GM23338 (cell line): Measurements from ENCODE around the gene FAM219A. TPM values are rescaled to one million over a fixed set of nuclear protein-coding genes. Genes with fewer than 3 reads are reported as not detected.

Experiments used
- ATAC-seq: fragments of 200-7000 bp; cut with Tn5 transposase; 3 replicates; pipeline ENCODE4 v1.9.1; 2020
- DNase-seq: peaks from one replicate; pipeline ENCODE4 v3.0.0-alpha.2; 2015; ENCODE audit warnings: low spot score
- H2AFZ ChIP-seq: fragments of 200-600 bp; sonication (generic); 2 replicates; pipeline ENCODE4 v1.8.0; 2016; ENCODE audit warnings: antibody characterized with exemption, mild to moderate bottlenecking, moderate library complexity
- H3F3A ChIP-seq: fragments of 200-600 bp; sonication (generic); replicated peaks from 2 replicates; pipeline ENCODE4 v1.8.0; 2017; ENCODE audit warnings: antibody characterized with exemption, mixed run types, low read depth
- H3K27ac ChIP-seq: fragments of 200-600 bp; sonication (generic); 2 replicates; pipeline ENCODE4 v1.6.1; 2016; ENCODE audit warnings: low read depth
- H3K27me3 ChIP-seq: fragments of 200-600 bp; sonication (generic); 2 replicates; pipeline ENCODE4 v1.8.0; 2016; ENCODE audit warnings: mild to moderate bottlenecking, mixed run types, moderate library complexity; ENCODE audit not compliant: insufficient read depth
- H3K36me3 ChIP-seq: fragments of 200-600 bp; sonication (generic); 2 replicates; pipeline ENCODE4 v1.8.0; 2016; ENCODE audit warnings: mild to moderate bottlenecking; ENCODE audit not compliant: insufficient read depth
- H3K4me1 ChIP-seq: fragments of 200-600 bp; sonication (generic); 2 replicates; pipeline ENCODE4 v1.8.0; 2016; ENCODE audit warnings: mild to moderate bottlenecking, moderate library complexity; ENCODE audit not compliant: insufficient read depth
- H3K4me2 ChIP-seq: fragments of 200-600 bp; sonication (generic); 2 replicates; pipeline ENCODE4 v1.7.1; 2017; ENCODE audit warnings: mixed run types
- H3K4me3 ChIP-seq: fragments of 200-600 bp; sonication (generic); 2 replicates; pipeline ENCODE4 v1.6.1; 2016; ENCODE audit warnings: mixed run types
- H3K79me2 ChIP-seq: fragments of 200-600 bp; sonication (generic); replicated peaks from 2 replicates; pipeline ENCODE4 v1.8.0; 2017; ENCODE audit warnings: mild to moderate bottlenecking; ENCODE audit not compliant: insufficient read depth
- H3K9me2 ChIP-seq: fragments of 200-600 bp; sonication (generic); 2 replicates; pipeline ENCODE4 v1.8.0; 2017; ENCODE audit not compliant: insufficient read depth
- H4K20me1 ChIP-seq: fragments of 200-600 bp; sonication (generic); replicated peaks from 2 replicates; pipeline ENCODE4 v1.8.0; 2017; ENCODE audit warnings: mild to moderate bottlenecking; ENCODE audit not compliant: insufficient read depth
- H3K27ac Mint-ChIP-seq: 2 replicates; pipeline ENCODE4 v1.8.0; 2020; ENCODE audit warnings: inconsistent platforms, mild to moderate bottlenecking, moderate library complexity, mixed read lengths
- H3K27me3 Mint-ChIP-seq: 3 replicates; pipeline ENCODE4 v1.8.0; 2022; ENCODE audit warnings: low read depth, mild to moderate bottlenecking, moderate library complexity, mixed read lengths, inconsistent platforms; ENCODE audit not compliant: insufficient read depth, poor library complexity
- H3K36me3 Mint-ChIP-seq: 3 replicates; pipeline ENCODE4 v1.8.0; 2021; ENCODE audit warnings: low read depth, mild to moderate bottlenecking, inconsistent platforms, moderate library complexity, mixed read lengths
- H3K4me1 Mint-ChIP-seq: 3 replicates; pipeline ENCODE4 v1.8.0; 2020; ENCODE audit warnings: mild to moderate bottlenecking, inconsistent platforms, mixed read lengths
- H3K4me3 Mint-ChIP-seq: 3 replicates; pipeline ENCODE4 v1.8.0; 2021; ENCODE audit warnings: moderate library complexity, mild to moderate bottlenecking, inconsistent platforms, mixed read lengths
- H3K9me3 Mint-ChIP-seq: 3 replicates; pipeline ENCODE4 v1.8.0; 2020; ENCODE audit warnings: moderate library complexity, mild to moderate bottlenecking, inconsistent platforms, mixed read lengths
- CREB1 ChIP-seq: fragments of 250-450 bp; sonication (Bioruptor Pico); IDR thresholded peaks from 2 replicates; pipeline ENCODE4 v1.5.0; 2020; ENCODE audit warnings: low read depth, mild to moderate bottlenecking, moderate library complexity
- ETS1 ChIP-seq: IDR thresholded peaks from 2 replicates; pipeline ENCODE4 v1.6.1; 2016; ENCODE audit warnings: antibody characterized with exemption
- EZH2 ChIP-seq: fragments of 200-600 bp; sonication (generic); IDR thresholded peaks from one replicate; pipeline ENCODE4 v1.8.0; 2017; ENCODE audit warnings: antibody characterized with exemption, mild to moderate bottlenecking, low read depth; ENCODE audit not compliant: unreplicated experiment
- EZH2phosphoT487 ChIP-seq: fragments of 200-600 bp; sonication (generic); IDR thresholded peaks from one replicate; pipeline ENCODE4 v1.8.1; 2018; ENCODE audit warnings: antibody characterized with exemption; ENCODE audit not compliant: unreplicated experiment
- JUNB ChIP-seq: IDR thresholded peaks from one replicate; pipeline ENCODE4 v1.6.1; 2016; ENCODE audit warnings: antibody characterized with exemption; ENCODE audit not compliant: unreplicated experiment
- NANOG ChIP-seq: IDR thresholded peaks from 2 replicates; pipeline ENCODE4 v1.6.1; 2016; ENCODE audit warnings: antibody characterized with exemption, borderline replicate concordance
- POLR2AphosphoS5 ChIP-seq: IDR thresholded peaks from 2 replicates; pipeline ENCODE4 v1.6.1; 2016; ENCODE audit warnings: antibody characterized with exemption, low read depth
- REST ChIP-seq: IDR thresholded peaks from one replicate; pipeline ENCODE4 v1.6.1; 2018; ENCODE audit warnings: antibody characterized with exemption; ENCODE audit not compliant: unreplicated experiment
- STAT1 ChIP-seq: IDR thresholded peaks from one replicate; pipeline ENCODE4 v1.6.1; 2016; ENCODE audit warnings: antibody characterized with exemption; ENCODE audit not compliant: unreplicated experiment
- ZNF114 ChIP-seq: fragments of 250-450 bp; sonication (Bioruptor Pico); IDR thresholded peaks from 2 replicates; pipeline ENCODE4 v1.5.0; 2020; ENCODE audit warnings: mild to moderate bottlenecking, moderate library complexity
- ZNF331 ChIP-seq: fragments of 250-450 bp; sonication (Bioruptor Pico); IDR thresholded peaks from 2 replicates; pipeline ENCODE4 v1.5.0; 2020; ENCODE audit warnings: low read depth, mild to moderate bottlenecking, moderate library complexity
- polyA plus RNA-seq: library from polyadenylated mRNA; unstranded; fragments of >200 nt; fragmentation: Nextera tagmentation; extraction: Ambion mirVana; gene quantifications from 2 replicates; pipeline ENCODE4 v1.2.1, GENCODE V29; 2016
- total RNA-seq: library from RNA; depleted of rRNA; stranded (reverse); fragments of >200 nt; shearing (Covaris generic); gene quantifications from 2 replicates; pipeline ENCODE4 v1.2.3, GENCODE V29; 2014
- TF ChIP-seq, protein P1 (sequence below): fragments of 250-450 bp; sonication (Bioruptor Pico); IDR thresholded peaks from 2 replicates; pipeline ENCODE4 v1.5.0; 2020; ENCODE audit warnings: mild to moderate bottlenecking, moderate library complexity
- TF ChIP-seq, protein P2 (sequence below), 2 experiments: fragments of 200-600 bp in 1 of 2; sonication (generic) in 1 of 2; conservative IDR thresholded peaks; 2 replicates each; pipeline versions ENCODE4 v1.5.1 to v1.6.1; 2016 to 2017; ENCODE audit warnings: antibody characterized with exemption in 2 of 2, low read depth in 2 of 2, mild to moderate bottlenecking in 2 of 2, moderate library complexity in 1 of 2

The FAM219A gene
- total and polyA plus RNA-seq, 2 experiments from 2014 or later: 3.8 to 7.2 TPM

GRCh38 chr9:34396276-34397214, 61.8 kb downstream of the FAM219A start:
- Mint-ChIP-seq H3K27ac (no peak overlapping the region), H3K36me3 (no peaks in the 10 kb centered on the region), H3K9me3 (no peaks in the 10 kb centered on the region), H3K4me1 (no peaks in the 10 kb centered on the region), H3K27me3 (peaks cover 3% of the 10 kb centered on the region), H3K4me3 (no peak overlapping the region)
- H3K4me3 ChIP-seq: no peak overlapping the region
- no peak overlapping the region for H3K27ac ChIP-seq
- no peaks in the 10 kb centered on the region for H3K27me3 ChIP-seq
- no peaks in the 10 kb centered on the region for H3K36me3 ChIP-seq
- no peaks in the 10 kb centered on the region for H3F3A ChIP-seq
- H4K20me1 ChIP-seq: 0 out of 2 replicates have a peak, but pooled peaks cover 4% of the 10 kb centered on the region
- no peaks in the 10 kb centered on the region for H3K79me2 ChIP-seq
- no peaks in the 10 kb centered on the region for H3K4me1 ChIP-seq
- no peak overlapping the region for H3K4me2 ChIP-seq
- no peak for DNase-seq
- no peak for ATAC-seq
- H3K9me2 ChIP-seq: no peaks in the 10 kb centered on the region
- H2AFZ ChIP-seq: no peak overlapping the region
- no peak for TF ChIP-seq CREB1
- no peak for TF ChIP-seq ZNF331
- no peak for TF ChIP-seq REST
- TF ChIP-seq, protein P1, sequence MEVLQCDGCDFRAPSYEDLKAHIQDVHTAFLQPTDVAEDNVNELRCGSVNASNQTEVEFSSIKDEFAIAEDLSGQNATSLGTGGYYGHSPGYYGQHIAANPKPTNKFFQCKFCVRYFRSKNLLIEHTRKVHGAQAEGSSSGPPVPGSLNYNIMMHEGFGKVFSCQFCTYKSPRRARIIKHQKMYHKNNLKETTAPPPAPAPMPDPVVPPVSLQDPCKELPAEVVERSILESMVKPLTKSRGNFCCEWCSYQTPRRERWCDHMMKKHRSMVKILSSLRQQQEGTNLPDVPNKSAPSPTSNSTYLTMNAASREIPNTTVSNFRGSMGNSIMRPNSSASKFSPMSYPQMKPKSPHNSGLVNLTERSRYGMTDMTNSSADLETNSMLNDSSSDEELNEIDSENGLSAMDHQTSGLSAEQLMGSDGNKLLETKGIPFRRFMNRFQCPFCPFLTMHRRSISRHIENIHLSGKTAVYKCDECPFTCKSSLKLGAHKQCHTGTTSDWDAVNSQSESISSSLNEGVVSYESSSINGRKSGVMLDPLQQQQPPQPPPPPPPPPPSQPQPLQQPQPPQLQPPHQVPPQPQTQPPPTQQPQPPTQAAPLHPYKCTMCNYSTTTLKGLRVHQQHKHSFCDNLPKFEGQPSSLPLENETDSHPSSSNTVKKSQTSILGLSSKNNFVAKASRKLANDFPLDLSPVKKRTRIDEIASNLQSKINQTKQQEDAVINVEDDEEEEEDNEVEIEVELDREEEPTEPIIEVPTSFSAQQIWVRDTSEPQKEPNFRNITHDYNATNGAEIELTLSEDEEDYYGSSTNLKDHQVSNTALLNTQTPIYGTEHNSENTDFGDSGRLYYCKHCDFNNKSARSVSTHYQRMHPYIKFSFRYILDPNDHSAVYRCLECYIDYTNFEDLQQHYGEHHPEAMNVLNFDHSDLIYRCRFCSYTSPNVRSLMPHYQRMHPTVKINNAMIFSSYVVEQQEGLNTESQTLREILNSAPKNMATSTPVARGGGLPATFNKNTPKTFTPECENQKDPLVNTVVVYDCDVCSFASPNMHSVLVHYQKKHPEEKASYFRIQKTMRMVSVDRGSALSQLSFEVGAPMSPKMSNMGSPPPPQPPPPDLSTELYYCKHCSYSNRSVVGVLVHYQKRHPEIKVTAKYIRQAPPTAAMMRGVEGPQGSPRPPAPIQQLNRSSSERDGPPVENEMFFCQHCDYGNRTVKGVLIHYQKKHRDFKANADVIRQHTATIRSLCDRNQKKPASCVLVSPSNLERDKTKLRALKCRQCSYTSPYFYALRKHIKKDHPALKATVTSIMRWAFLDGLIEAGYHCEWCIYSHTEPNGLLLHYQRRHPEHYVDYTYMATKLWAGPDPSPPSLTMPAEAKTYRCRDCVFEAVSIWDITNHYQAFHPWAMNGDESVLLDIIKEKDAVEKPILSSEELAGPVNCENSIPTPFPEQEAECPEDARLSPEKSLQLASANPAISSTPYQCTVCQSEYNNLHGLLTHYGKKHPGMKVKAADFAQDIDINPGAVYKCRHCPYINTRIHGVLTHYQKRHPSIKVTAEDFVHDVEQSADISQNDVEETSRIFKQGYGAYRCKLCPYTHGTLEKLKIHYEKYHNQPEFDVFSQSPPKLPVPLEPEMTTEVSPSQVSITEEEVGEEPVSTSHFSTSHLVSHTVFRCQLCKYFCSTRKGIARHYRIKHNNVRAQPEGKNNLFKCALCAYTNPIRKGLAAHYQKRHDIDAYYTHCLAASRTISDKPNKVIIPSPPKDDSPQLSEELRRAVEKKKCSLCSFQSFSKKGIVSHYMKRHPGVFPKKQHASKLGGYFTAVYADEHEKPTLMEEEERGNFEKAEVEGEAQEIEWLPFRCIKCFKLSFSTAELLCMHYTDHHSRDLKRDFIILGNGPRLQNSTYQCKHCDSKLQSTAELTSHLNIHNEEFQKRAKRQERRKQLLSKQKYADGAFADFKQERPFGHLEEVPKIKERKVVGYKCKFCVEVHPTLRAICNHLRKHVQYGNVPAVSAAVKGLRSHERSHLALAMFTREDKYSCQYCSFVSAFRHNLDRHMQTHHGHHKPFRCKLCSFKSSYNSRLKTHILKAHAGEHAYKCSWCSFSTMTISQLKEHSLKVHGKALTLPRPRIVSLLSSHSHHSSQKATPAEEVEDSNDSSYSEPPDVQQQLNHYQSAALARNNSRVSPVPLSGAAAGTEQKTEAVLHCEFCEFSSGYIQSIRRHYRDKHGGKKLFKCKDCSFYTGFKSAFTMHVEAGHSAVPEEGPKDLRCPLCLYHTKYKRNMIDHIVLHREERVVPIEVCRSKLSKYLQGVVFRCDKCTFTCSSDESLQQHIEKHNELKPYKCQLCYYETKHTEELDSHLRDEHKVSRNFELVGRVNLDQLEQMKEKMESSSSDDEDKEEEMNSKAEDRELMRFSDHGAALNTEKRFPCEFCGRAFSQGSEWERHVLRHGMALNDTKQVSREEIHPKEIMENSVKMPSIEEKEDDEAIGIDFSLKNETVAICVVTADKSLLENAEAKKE (CRISPR knock-in tag): no peak
- no peak for TF ChIP-seq STAT1
- TF ChIP-seq, protein P2, sequence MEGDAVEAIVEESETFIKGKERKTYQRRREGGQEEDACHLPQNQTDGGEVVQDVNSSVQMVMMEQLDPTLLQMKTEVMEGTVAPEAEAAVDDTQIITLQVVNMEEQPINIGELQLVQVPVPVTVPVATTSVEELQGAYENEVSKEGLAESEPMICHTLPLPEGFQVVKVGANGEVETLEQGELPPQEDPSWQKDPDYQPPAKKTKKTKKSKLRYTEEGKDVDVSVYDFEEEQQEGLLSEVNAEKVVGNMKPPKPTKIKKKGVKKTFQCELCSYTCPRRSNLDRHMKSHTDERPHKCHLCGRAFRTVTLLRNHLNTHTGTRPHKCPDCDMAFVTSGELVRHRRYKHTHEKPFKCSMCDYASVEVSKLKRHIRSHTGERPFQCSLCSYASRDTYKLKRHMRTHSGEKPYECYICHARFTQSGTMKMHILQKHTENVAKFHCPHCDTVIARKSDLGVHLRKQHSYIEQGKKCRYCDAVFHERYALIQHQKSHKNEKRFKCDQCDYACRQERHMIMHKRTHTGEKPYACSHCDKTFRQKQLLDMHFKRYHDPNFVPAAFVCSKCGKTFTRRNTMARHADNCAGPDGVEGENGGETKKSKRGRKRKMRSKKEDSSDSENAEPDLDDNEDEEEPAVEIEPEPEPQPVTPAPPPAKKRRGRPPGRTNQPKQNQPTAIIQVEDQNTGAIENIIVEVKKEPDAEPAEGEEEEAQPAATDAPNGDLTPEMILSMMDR (conservative IDR thresholded peaks at IDR 0.05; ENCODE audit: low read depth in 2 of 2): no peak
- TF ChIP-seq ZNF114 (CRISPR knock-in tag): no peak
- TF ChIP-seq ETS1: no peak
- TF ChIP-seq EZH2phosphoT487: no peak
- no peak for TF ChIP-seq JUNB
- TF ChIP-seq NANOG: no peak
- TF ChIP-seq POLR2AphosphoS5: no peak
- TF ChIP-seq EZH2: no peak
